HEK293T (cell line): Measurements from ENCODE around the gene GOLPH3.

Experiments used
- ARNT ChIP-seq: fragments of 450-650 bp; IDR thresholded peaks from 2 replicates; pipeline ENCODE4 v1.6.1; 2017; ENCODE audit warnings: mild to moderate bottlenecking
- BHLHE40 ChIP-seq: fragments of 450-650 bp; IDR thresholded peaks from 2 replicates; pipeline ENCODE4 v1.6.1; 2016; ENCODE audit warnings: mild to moderate bottlenecking, moderate library complexity, borderline replicate concordance
- FOXA1 ChIP-seq: fragments of 450-650 bp; IDR thresholded peaks from 2 replicates; pipeline ENCODE4 v1.6.1; 2016; ENCODE audit warnings: mild to moderate bottlenecking
- FOXK2 ChIP-seq: fragments of 450-650 bp; IDR thresholded peaks from 2 replicates; pipeline ENCODE4 v1.6.1; 2016; ENCODE audit warnings: mild to moderate bottlenecking
- FOXM1 ChIP-seq: fragments of 450-650 bp; IDR thresholded peaks from 2 replicates; pipeline ENCODE4 v1.6.1; 2017; ENCODE audit warnings: mild to moderate bottlenecking, borderline replicate concordance
- SUZ12 ChIP-seq: fragments of 450-650 bp; IDR thresholded peaks from 2 replicates; pipeline ENCODE4 v1.6.1; 2016; ENCODE audit warnings: mild to moderate bottlenecking

- TF ChIP-seq ARNT (no peak), SUZ12 (no peak), FOXA1 (no peak), BHLHE40 (no peak), FOXM1 (no peak), FOXK2 (no peak)
Observed at GRCh38 chr5:32159328-32160072, 14.6 kb downstream of the GOLPH3 start.
